ENCODE measurements around the gene ADARB2.

- TF ChIP-seq CTCF (IDR thresholded peaks at IDR 0.05 in 2 of 3, conservative IDR thresholded peaks at IDR 0.05 in 1 of 3; ENCODE audit: control insufficient read depth in 2 of 3, extremely low read depth in 1 of 3, insufficient read depth in 1 of 3, low read depth in 3 of 3, low read length in 3 of 3) (no peak), EZH2 (IDR thresholded peaks at IDR 0.05; ENCODE audit: borderline replicate concordance, control insufficient read depth, low read depth, low read length) (no peak), TCF12 (IDR thresholded peaks at IDR 0.05; ENCODE audit: low read depth, low read length) (no peak), ZNF384 (IDR thresholded peaks at IDR 0.05; ENCODE audit: borderline replicate concordance, low read depth, low read length) (no peak)
These were observed 497.0 kb downstream of the ADARB2 start for GRCh38 chr10:1240341-1240775.

Measured in GM12878 (cell line).